Activated CD4-positive, alpha-beta T cell treated with anti-CD3 and anti-CD28 coated beads, Interleukin-2, amount 10 ng/mL, durations not matched to agents 24 days and 14 days (primary cell): Measurements from ENCODE around the gene MAPK14. TPM values are rescaled to one million over a fixed set of nuclear protein-coding genes. Genes with fewer than 3 reads are reported as not detected.
"Not testable (repeated sequence)": the region's sequence is repeated elsewhere in the genome, so short reads cannot be mapped to it uniquely, and the experiment has no call there.

Experiments
- DNase-seq: peaks from one replicate; pipeline ENCODE4 v3.0.0; 2022
- H3K27ac Mint-ChIP-seq: one replicate; pipeline ENCODE4 v1.8.0; 2022; ENCODE audit warnings: mild to moderate bottlenecking, mixed read lengths
- H3K27me3 Mint-ChIP-seq: one replicate; pipeline ENCODE4 v1.8.0; 2022; ENCODE audit warnings: mixed read lengths
- H3K36me3 Mint-ChIP-seq: one replicate; pipeline ENCODE4 v1.8.0; 2022; ENCODE audit warnings: low read depth, mild to moderate bottlenecking, mixed read lengths
- H3K4me1 Mint-ChIP-seq: one replicate; pipeline ENCODE4 v1.8.0; 2021; ENCODE audit warnings: mixed read lengths
- H3K4me3 Mint-ChIP-seq: one replicate; pipeline ENCODE4 v1.8.0; 2022; ENCODE audit warnings: mild to moderate bottlenecking, moderate library complexity, mixed read lengths
- H3K9me3 Mint-ChIP-seq: one replicate; pipeline ENCODE4 v1.8.0; 2021; ENCODE audit warnings: mixed read lengths
- intact Hi-C: fragments of 100-400 bp; cut with micrococcal nuclease; formaldehyde crosslinking; loops from one replicate; pipeline ENCODE4 v1.15.1; 2023
- total RNA-seq: library from RNA; stranded (reverse); gene quantifications from 2 replicates; pipeline ENCODE4 v1.2.3, GENCODE V29; 2022

MAPK14 gene
- total RNA-seq, 1 donor from 2014 or later, result 42.5 TPM

DNA sequence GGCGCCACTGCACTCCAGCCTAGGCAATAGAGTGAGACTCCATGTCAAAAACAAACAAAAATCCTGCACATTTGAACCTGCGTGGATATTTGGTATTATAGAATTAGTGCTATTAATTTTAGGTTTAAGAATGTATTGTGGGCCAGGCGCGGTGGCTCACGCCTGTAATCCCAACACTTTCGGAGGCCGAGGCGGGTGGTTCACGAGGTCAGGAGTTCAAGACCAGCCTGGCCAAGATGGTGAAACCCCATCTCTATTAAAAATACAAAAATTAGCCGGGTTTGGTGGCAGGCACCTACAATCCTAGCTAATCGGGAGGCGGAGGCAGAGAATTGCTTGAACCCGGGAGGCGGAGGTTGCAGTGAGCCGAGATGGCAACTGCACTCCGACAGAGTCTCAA lies 101.7 kb downstream of the MAPK14 start:
- peak overlapping the region; percentile 51 for H3K27ac Mint-ChIP-seq

DNA sequence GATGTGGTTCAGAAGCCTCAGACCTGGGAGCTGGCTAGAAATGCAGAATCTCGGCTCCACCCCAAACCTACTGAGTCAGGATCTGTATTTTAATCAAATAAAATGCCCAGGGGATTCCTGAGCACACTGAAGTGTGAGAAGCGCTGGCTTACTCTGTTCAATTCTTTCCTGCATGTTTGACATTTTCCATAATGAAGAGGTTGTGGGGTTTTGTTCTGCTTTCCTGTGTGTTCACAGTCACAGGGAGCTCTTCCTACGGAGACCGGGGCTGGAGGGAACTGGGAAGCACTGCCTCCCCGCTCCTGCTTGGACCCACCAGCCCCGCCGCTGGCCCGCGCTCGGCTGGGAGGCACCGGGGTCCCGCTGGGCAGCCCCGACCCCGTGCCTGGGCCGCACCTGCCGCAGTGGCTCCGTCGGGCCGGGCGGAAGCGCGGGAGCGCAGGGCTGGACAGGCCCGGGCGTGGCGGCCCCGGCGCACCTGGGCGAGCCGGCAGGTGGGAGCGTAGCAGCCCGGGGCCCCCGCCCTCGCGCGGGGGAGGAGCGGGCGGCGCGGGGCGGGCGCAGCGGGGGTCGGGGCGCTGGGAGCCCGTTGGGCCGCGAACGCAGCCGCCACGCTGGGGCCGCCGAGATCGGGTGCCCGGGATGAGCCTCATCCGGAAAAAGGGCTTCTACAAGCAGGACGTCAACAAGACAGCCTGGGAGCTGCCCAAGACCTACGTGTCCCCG lies 102.5 kb downstream of the MAPK14 start, which contains the start of gene MAPK13:
Gene MAPK13, plus strand, starts transcription at position 573 of the 726 bp plus-strand sequence. Its CDS starts 70 bp downstream, at position 643.
- peaks cover 19% of the 10 kb centered on the region for H3K36me3 Mint-ChIP-seq
- peak within 1 kb of the TSS; percentile 89 for H3K4me3 Mint-ChIP-seq
- no peaks in the 10 kb centered on the region for H3K27me3 Mint-ChIP-seq
- no peaks in the 10 kb centered on the region for H3K9me3 Mint-ChIP-seq
- DNase-seq, result peak; percentile 82
- peak within 1 kb of the TSS; percentile 94 for H3K27ac Mint-ChIP-seq
- H3K4me1 Mint-ChIP-seq, result peaks cover 52% of the 10 kb centered on the region
- intact Hi-C loops, result loop anchor here (2.0 kb wide), 1 partner anchor 227 kb away; no protein-coding TSS in a partner anchor

More for the DNA sequence above, 101.7 kb downstream of the MAPK14 start:
- peak overlapping the region; percentile 60 for H3K4me3 Mint-ChIP-seq
- H3K36me3 Mint-ChIP-seq, result peaks cover 18% of the 10 kb centered on the region
- H3K4me1 Mint-ChIP-seq, result peaks cover 56% of the 10 kb centered on the region
- intact Hi-C loops, H3K9me3 Mint-ChIP-seq, H3K27me3 Mint-ChIP-seq, DNase-seq: not testable (repeated sequence)

DNA sequence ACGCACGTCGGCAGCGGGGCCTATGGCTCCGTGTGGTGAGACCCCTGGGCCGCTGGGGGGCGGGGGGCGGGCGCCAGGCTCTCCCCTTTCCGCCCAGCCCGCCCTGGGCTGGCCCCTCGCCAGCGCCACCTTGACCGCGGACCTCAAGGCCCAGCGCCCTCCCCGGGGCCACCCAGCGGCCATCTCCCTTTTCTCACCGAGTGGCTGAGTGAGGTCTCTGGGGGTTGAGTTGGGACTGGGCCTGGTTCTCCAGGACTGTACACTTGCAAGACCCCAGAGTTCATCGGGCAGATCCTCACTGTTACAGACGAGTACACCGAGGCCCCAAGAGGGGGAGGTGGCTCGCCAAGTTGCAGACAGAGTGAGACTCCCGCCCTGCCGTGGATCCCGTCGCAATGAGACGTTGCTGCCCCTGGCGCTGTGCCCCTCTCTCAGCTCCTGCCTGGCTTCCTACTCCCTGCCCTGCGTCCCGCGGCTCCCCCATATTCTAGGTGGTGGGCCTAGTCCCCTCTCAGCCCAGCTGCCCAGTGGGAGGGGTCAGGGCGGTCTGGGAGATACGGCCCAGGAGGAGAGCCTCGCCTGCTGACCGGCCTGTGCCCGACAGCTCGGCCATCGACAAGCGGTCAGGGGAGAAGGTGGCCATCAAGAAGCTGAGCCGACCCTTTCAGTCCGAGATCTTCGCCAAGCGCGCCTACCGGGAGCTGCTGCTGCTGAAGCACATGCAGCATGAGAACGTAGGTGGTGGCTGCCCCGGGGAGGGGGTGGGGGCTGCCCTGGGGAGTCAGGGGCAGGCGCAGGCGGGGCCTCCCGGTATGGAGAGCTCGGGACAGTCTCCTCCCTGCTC lies 103.3 kb downstream of the MAPK14 start:
- Mint-ChIP-seq H3K27ac (peak overlapping the region; percentile 94), H3K27me3 (no peaks in the 10 kb centered on the region), H3K4me3 (peak overlapping the region; percentile 89), H3K36me3 (peaks cover 26% of the 10 kb centered on the region), H3K4me1 (peaks cover 51% of the 10 kb centered on the region), H3K9me3 (no peaks in the 10 kb centered on the region)
- intact Hi-C loops, result loop anchor here (1.0 to 2.0 kb wide), 4 partner anchors 8 to 226 kb away; partner anchors contain the start of gene BRPF3
- peak; percentile 86 for DNase-seq

DNA sequence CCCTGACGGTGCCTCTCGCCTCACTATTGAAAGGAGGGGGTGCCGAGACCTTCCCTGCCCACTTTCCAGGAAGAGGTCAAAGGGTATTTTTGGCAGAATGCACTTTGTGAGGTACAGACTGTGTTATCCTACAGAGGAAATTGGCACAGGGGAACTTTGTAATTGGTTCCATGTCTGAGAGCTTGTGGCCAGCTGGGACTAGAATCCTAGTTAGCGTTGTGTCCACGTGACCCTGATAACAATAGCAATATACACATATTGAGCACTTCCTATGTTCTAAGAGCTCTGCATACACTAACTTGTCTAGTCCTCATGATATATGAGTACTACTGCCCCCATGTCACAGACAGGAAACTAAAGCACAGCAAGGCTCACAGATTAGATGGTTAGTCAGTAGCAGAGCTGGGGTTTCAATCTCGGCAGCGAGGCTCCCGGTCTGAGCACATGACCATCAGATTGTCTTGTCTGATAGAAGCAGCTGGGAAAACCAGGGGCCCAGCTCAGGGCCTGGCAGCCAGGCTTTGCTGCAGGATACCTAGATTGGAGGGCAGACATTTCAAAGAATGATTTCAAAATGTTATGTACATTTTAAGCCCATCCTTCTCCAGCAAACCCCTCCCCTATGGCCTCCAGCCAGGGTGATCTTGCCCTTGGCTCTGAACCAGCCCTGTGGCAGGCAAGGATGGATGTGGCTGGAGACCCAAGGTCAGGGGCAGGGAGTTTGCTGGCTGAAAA lies 104.1 kb downstream of the MAPK14 start:
- DNase-seq, result peak; percentile 85
- H3K27me3 Mint-ChIP-seq, result no peaks in the 10 kb centered on the region
- peak overlapping the region; percentile 89 for H3K4me3 Mint-ChIP-seq
- intact Hi-C loops, result loop anchor here (1.0 to 2.0 kb wide), 4 partner anchors 8 to 225 kb away; partner anchors contain the start of gene BRPF3
- no peaks in the 10 kb centered on the region for H3K9me3 Mint-ChIP-seq
- H3K27ac Mint-ChIP-seq, result peak overlapping the region; percentile 94
- H3K36me3 Mint-ChIP-seq, result peaks cover 31% of the 10 kb centered on the region
- H3K4me1 Mint-ChIP-seq, result peaks cover 44% of the 10 kb centered on the region

DNA sequence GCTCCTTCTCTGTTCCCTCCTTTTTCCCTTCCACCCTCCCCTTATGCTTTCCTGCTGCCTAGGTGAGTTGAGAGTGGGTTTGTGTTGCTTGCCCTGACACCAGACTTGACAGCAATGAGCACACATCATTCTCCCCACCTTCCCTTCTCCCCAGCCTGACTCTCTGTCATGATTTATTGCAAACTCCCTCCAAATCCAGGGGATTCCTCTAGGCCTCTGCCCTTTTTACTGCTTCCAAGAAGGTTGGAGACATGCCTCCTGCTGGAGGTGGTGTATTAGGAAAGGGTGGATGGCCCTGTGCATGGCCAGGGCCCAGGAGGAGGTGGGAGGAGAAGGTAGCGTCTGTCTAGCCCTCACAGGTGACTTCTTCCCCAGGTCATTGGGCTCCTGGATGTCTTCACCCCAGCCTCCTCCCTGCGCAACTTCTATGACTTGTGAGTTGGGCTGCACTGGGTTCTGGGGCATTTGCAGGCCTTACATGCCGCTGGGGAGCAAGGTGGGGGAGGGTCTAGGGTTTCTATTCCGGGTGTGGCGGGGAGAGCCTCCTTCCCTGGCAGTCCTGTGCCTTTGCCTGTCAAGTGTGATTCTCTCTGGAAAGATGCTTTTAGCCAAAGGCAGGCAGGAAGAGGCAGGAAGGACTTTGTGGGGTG lies 104.8 kb downstream of the MAPK14 start:
- Mint-ChIP-seq H3K27me3 (no peaks in the 10 kb centered on the region), H3K4me1 (peaks cover 38% of the 10 kb centered on the region), H3K9me3 (no peaks in the 10 kb centered on the region), H3K4me3 (peak overlapping the region; percentile 89), H3K36me3 (peaks cover 35% of the 10 kb centered on the region), H3K27ac (peak overlapping the region; percentile 94)
- intact Hi-C loops, result no loop called here
- DNase-seq, result no peak

DNA sequence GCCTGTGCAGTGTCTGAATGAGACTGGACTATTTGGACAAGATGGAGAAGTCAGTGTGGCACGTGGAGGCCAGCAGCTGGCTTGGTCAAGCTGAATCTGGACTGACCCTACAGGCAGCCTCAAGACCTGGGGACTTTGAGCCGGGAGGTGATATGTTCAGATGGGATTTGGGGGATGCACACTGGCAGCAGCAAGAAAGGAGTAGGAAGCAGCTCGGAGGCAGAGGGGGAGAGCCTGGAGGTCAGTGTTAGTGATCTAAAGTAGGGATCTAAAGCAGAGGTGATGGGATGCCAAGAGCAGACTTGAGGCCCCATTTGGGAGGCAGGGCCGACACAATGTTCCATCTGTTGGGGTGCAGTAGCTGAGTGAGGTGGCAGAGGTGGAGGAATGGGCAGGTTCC lies 105.5 kb downstream of the MAPK14 start:
- Mint-ChIP-seq H3K4me1 (peaks cover 33% of the 10 kb centered on the region), H3K27me3 (no peaks in the 10 kb centered on the region), H3K27ac (peak overlapping the region; percentile 94), H3K36me3 (peaks cover 38% of the 10 kb centered on the region), H3K9me3 (no peaks in the 10 kb centered on the region), H3K4me3 (peak overlapping the region; percentile 3)
- no peak for DNase-seq
- intact Hi-C loops, result no loop called here

DNA sequence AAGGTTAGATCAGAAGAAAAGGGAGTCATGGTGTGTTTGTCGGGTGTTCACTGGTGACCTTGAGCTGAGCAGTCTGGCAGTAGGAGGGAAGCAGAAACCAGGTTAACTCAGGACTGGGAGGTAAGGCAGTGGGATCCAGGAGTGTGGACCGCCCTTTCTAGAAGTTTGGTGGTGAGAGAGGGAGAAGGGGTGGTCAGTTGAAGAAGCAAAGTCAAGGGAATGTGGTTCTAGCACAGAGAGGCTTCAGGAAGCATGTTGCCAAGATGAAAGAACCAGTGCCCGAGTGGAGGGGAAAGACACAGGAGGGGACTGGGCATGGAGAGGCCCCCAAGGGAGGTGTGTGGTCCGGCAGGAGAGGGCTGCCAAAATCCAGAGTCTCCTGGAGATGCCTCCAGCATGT lies 106.3 kb downstream of the MAPK14 start:
- intact Hi-C loops, result no loop called here
- no peaks in the 10 kb centered on the region for H3K9me3 Mint-ChIP-seq
- H3K36me3 Mint-ChIP-seq, result peaks cover 41% of the 10 kb centered on the region
- H3K4me3 Mint-ChIP-seq, result no peak overlapping the region
- DNase-seq, result no peak
- no peak overlapping the region for H3K27ac Mint-ChIP-seq
- peaks cover 31% of the 10 kb centered on the region for H3K4me1 Mint-ChIP-seq
- no peaks in the 10 kb centered on the region for H3K27me3 Mint-ChIP-seq

DNA sequence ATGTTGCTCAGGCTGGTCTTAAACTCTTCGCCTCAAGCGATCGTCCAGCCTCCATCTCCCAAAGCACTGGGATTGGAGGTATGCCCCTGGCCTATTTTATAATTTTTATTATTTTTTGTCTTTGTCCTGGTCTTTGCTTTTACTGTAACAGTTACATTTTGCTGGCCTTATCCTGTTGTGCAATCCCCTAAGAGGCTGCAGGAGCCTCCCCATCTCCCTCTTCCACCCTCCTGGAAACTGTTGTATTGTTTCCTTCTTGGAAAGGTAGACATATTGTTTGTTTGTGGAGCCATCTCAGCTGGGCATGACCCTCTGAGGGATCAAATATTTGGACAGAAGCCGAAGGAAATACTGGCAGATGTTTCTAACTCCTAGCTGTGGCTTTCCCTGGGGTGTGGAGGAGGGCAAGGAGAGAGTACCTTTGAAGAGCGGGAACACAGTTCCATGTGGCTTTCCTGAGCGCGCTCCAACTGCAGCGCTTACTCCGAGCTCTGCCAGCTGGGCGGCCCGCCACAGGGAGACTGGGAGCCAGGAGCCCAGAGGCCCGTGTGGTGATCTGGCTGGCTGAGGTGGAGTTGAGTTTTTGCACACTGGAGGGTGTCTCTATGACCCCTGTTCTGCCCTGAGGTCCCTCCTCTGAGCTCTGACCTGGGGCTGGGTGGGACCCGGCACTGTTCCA lies 107.6 kb downstream of the MAPK14 start:
- Mint-ChIP-seq H3K36me3 (peaks cover 54% of the 10 kb centered on the region), H3K27ac (no peak overlapping the region), H3K4me3 (no peak overlapping the region), H3K9me3 (no peaks in the 10 kb centered on the region), H3K4me1 (peaks cover 30% of the 10 kb centered on the region), H3K27me3 (no peaks in the 10 kb centered on the region)
- DNase-seq, result no peak
- intact Hi-C loops, result no loop called here

DNA sequence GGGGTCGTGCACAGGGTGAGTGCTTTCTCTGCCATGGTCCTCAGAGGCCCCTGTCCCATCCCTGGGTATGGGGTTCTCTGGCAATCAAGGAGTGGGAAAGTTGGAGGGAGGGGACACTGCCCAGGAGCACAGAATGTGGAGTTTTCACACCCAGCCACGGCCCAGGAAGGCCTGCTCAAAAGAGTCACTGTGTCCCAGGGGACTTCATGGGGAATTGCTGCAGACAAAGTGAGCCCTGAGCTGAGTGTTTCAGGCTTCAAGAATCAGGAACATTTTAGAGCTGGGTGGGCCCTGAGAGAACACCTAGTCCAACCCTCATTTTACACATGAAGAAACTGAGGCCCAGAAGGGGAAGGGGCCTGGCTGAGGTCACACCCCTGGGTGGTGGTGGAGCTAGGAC lies 108.4 kb downstream of the MAPK14 start:
- peaks cover 36% of the 10 kb centered on the region for H3K4me1 Mint-ChIP-seq
- H3K4me3 Mint-ChIP-seq, result no peak overlapping the region
- no peak overlapping the region for H3K27ac Mint-ChIP-seq
- no peak for DNase-seq
- H3K36me3 Mint-ChIP-seq, result peaks cover 58% of the 10 kb centered on the region
- no peaks in the 10 kb centered on the region for H3K27me3 Mint-ChIP-seq
- intact Hi-C loops, result no loop called here
- no peaks in the 10 kb centered on the region for H3K9me3 Mint-ChIP-seq

DNA sequence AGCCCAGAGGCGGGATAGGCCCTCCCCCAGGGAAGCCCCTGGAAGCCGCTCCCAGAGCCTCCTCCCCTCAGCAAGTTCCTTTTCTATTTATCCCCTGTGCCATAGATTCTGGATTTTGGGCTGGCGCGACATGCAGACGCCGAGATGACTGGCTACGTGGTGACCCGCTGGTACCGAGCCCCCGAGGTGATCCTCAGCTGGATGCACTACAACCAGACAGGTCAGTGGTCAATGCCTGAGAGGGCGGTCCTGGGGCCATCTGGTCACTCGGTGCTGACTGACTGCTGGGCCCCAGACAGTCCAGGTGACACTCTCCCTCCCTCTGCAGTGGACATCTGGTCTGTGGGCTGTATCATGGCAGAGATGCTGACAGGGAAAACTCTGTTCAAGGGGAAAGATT lies 108.9 kb downstream of the MAPK14 start:
- no peak overlapping the region for H3K27ac Mint-ChIP-seq
- no peak for DNase-seq
- peaks cover 35% of the 10 kb centered on the region for H3K4me1 Mint-ChIP-seq
- intact Hi-C loops, result no loop called here
- no peaks in the 10 kb centered on the region for H3K9me3 Mint-ChIP-seq
- H3K36me3 Mint-ChIP-seq, result peaks cover 59% of the 10 kb centered on the region
- no peak overlapping the region for H3K4me3 Mint-ChIP-seq
- no peaks in the 10 kb centered on the region for H3K27me3 Mint-ChIP-seq

DNA sequence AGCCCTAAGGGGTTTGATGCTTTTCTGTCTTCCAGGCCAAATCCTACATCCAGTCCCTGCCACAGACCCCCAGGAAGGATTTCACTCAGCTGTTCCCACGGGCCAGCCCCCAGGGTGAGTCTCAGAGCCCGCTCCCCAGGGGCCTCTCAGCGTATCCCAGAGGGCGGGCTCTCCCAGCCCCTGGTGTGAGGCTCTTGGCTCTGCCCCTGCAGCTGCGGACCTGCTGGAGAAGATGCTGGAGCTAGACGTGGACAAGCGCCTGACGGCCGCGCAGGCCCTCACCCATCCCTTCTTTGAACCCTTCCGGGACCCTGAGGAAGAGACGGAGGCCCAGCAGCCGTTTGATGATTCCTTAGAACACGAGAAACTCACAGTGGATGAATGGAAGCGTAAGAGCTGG lies 111.1 kb downstream of the MAPK14 start:
- H3K27me3 Mint-ChIP-seq, result no peaks in the 10 kb centered on the region
- H3K36me3 Mint-ChIP-seq, result peaks cover 51% of the 10 kb centered on the region
- no peak overlapping the region for H3K4me3 Mint-ChIP-seq
- intact Hi-C loops, result no loop called here
- H3K4me1 Mint-ChIP-seq, result peaks cover 19% of the 10 kb centered on the region
- H3K27ac Mint-ChIP-seq, result no peak overlapping the region
- no peak for DNase-seq
- no peaks in the 10 kb centered on the region for H3K9me3 Mint-ChIP-seq

DNA sequence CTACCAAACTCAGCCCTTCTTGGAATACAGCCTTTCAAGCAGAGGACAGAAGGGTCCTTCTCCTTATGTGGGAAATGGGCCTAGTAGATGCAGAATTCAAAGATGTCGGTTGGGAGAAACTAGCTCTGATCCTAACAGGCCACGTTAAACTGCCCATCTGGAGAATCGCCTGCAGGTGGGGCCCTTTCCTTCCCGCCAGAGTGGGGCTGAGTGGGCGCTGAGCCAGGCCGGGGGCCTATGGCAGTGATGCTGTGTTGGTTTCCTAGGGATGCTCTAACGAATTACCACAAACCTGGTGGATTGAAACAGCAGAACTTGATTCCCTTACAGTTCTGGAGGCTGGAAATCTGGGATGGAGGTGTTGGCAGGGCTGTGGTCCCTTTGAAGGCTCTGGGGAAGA lies 111.8 kb downstream of the MAPK14 start:
- Mint-ChIP-seq H3K27me3 (no peaks in the 10 kb centered on the region), H3K27ac (no peak overlapping the region), H3K4me1 (peaks cover 17% of the 10 kb centered on the region), H3K36me3 (peaks cover 48% of the 10 kb centered on the region), H3K9me3 (no peaks in the 10 kb centered on the region), H3K4me3 (no peak overlapping the region)
- intact Hi-C loops, result no loop called here
- no peak for DNase-seq
